Effector memory CD8-positive, alpha-beta T cell (primary cell): ENCODE data around the gene HDDC3.
A peak's percentile ranks its signal among the peaks of the same experiment; 100 is the strongest.

ENCODE experiments used
- ATAC-seq: fragments of 150-1000 bp; cut with Tn5 transposase; replicated peaks from 2 replicates; pipeline ENCODE4 v1.10.0; 2021; ENCODE audit warnings: mild to moderate bottlenecking, moderate library complexity
- DNase-seq, 3 experiments: peaks; one replicate each; pipeline ENCODE4 v3.0.0; 2021
- H3K27ac Mint-ChIP-seq, 2 donors: one replicate each; pipeline ENCODE4 v1.8.0; 2022; ENCODE audit warnings: mild to moderate bottlenecking in 2 of 2, mixed read lengths in 2 of 2, moderate library complexity in 2 of 2
- H3K27me3 Mint-ChIP-seq, 2 donors: one replicate each; pipeline ENCODE4 v1.8.0; 2022; ENCODE audit warnings: mixed read lengths in 2 of 2
- H3K36me3 Mint-ChIP-seq: one replicate; pipeline ENCODE4 v1.8.0; 2022; ENCODE audit warnings: mild to moderate bottlenecking, moderate library complexity, mixed read lengths; ENCODE audit not compliant: insufficient read depth
- H3K4me1 Mint-ChIP-seq, 2 donors: one replicate each; pipeline ENCODE4 v1.8.0; 2022; ENCODE audit warnings: low read depth in 2 of 2, mixed read lengths in 2 of 2
- H3K4me3 Mint-ChIP-seq, 2 donors: one replicate each; pipeline ENCODE4 v1.8.0; 2022; ENCODE audit warnings: mild to moderate bottlenecking in 2 of 2, mixed read lengths in 2 of 2, moderate library complexity in 2 of 2
- H3K9me3 Mint-ChIP-seq, 2 donors: one replicate each; pipeline ENCODE4 v1.8.0; 2022; ENCODE audit warnings: mixed read lengths in 2 of 2

Gene HDDC3

DNA sequence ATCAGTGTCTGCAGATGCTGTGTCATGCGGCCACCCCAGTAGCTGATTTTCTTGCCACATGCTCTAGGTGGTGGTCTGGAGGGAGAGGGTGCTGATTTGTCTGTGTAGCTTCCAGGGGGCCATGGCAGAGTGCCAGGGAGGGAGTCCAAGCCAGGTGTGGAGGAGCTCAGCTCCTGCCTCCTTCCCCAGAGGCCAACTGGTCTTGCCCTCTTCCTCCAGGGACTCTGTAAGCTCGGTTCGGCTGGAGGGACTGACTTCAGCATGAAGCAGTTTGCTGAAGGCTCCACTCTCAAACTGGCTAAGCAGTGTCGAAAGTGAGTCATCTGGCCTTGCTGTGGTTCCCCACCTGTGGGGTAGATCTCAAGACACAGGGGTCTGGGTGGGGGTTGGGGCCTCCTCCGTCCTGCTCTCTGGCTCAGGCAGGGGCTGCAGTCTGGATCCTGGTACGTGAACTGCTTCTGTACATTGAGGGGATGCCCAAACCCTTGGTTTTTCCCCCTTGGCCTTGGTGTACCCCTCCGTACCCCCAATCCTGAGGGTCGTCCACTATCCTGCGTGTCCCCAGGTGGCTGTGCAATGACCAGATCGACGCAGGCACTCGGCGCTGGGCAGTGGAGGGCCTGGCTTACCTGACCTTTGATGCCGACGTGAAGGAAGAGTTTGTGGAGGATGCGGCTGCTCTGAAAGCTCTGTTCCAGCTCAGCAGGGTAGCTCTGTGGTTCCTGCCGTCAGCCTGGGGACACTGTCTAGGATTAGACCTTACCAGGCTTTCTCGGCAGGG lies 15.4 kb upstream of the HDDC3 start:
- Mint-ChIP-seq H3K4me1 (no peaks in the 10 kb centered on the region), H3K36me3 (peaks cover 57% of the 10 kb centered on the region), H3K27ac (peak overlapping the region in 1 of 2 donors; percentile 49), H3K4me3 (no peak overlapping the region), H3K9me3 (no peaks in the 10 kb centered on the region), H3K27me3 (no peaks in the 10 kb centered on the region)
- no peak for ATAC-seq
- no peak for DNase-seq

DNA sequence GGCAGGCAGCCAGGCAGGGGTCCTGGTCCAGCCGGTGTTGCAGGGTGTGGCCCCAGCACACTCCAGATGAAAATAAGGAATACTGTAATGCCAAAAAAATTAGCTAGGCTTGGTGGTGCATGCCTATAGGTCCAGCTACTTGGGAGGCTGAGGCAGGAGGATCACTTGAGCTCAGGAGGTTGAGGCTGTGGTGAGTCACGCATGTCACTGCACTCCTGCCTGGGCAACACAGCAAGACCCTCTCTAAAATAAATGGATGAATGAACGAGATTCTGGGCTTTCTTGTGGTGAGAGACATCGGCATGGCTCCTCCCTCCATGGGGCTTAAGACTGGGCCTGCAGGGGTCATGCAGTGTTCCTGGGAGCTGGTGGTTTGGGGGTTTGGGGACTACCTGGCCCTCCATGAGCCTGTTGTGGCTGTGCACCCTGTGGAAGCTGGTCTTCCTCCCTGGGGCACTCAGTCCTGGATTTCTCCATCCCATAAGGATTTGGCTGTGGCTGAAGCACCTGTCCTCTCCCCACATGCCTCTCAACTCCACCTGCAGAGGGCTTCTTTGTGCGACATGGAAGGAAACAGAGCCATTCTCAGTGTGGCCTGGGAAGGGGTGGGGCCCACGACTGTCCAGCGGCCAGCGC lies 14.7 kb upstream of the HDDC3 start:
- Mint-ChIP-seq H3K27me3 (no peaks in the 10 kb centered on the region), H3K4me3 (no peak overlapping the region)
- ATAC-seq = no peak

DNA sequence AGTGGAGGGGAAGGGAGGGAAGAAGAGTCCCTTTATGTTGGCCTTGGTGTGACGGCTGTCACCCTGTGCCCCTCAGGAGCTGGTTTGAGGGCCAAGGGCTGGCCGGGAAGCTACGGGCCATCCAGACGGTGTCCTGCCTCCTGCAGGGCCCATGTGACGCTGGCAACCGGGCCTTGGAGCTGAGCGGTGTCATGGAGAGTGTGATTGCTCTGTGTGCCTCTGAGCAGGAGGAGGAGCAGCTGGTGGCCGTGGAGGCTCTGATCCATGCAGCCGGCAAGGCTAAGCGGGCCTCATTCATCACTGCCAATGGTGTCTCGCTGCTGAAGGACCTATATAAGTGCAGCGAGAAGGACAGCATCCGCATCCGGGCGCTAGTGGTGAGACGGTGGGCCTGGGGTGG lies 14.2 kb upstream of the HDDC3 start:
- DNase-seq = no peak
- no peaks in the 10 kb centered on the region for H3K27me3 Mint-ChIP-seq
- H3K9me3 Mint-ChIP-seq = no peaks in the 10 kb centered on the region
- no peak for ATAC-seq
- H3K4me1 Mint-ChIP-seq = no peaks in the 10 kb centered on the region
- no peak overlapping the region for H3K4me3 Mint-ChIP-seq
- H3K27ac Mint-ChIP-seq = no peak overlapping the region
- H3K36me3 Mint-ChIP-seq = peaks cover 67% of the 10 kb centered on the region

More for the DNA sequence above, 14.7 kb upstream of the HDDC3 start:
- H3K4me1 Mint-ChIP-seq = no peaks in the 10 kb centered on the region
- H3K36me3 Mint-ChIP-seq = peaks cover 64% of the 10 kb centered on the region
- H3K27ac Mint-ChIP-seq = no peak overlapping the region
- no peak for DNase-seq
- no peaks in the 10 kb centered on the region for H3K9me3 Mint-ChIP-seq

DNA sequence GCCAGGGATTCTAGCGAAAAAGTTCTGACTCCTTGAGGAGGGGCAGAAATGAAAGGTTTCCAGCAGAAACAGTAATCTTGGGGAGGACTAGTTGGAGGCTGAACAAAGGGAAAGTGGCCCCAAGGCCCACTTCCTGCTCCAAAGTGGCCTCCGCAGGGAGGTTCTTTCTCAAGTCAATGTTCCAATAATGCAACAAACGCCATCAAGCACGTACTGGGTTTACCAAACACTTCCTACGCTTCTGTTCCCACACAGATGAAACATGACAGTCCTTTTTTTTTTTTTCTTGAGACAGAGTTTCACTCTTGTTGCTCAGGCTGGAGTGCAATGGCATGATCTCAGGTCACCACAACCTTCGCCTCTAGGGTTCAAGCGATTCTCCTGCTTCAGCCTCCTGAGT lies 12.7 kb upstream of the HDDC3 start:
- DNase-seq (no peak), ATAC-seq (no peak)
- Mint-ChIP-seq H3K4me3 (no peak overlapping the region), H3K4me1 (no peaks in the 10 kb centered on the region), H3K27me3 (no peaks in the 10 kb centered on the region), H3K27ac (no peak overlapping the region), H3K36me3 (peaks cover 81% of the 10 kb centered on the region), H3K9me3 (no peaks in the 10 kb centered on the region)

DNA sequence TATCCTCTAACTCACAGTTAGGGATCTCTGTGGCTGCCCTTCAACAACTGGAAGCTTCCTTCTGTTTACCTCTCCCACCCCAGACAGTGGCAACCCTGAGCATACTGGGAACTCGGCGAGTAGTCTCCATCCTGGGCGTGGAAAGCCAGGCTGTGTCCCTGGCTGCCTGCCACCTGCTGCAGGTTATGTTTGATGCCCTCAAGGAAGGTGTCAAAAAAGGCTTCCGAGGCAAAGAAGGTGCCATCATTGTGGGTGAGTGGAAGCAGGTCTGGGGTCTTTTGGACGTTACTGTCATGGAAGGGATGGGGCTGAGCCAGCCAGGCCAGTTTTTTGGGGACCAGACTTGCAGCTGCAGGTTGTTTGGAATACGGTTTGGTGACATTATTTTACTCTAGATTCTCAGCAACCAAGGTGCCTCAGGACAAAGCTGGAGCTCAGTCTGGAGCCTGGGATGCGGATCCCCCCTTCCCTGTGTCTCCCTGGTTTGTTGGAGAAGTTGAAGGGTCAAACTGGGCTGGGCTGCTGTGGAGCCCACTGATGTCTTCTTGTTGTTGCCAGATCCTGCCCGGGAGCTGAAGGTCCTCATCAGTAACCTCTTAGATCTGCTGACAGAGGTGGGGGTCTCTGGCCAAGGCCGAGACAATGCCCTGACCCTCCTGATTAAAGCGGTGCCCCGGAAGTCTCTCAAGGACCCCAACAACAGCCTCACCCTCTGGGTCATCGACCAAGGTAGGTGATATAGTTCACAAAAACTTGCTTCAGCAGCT lies 10.2 kb upstream of the HDDC3 start:
- no peak for DNase-seq
- H3K27ac Mint-ChIP-seq = no peak overlapping the region
- no peak overlapping the region for H3K4me3 Mint-ChIP-seq
- no peaks in the 10 kb centered on the region for H3K4me1 Mint-ChIP-seq
- ATAC-seq = no peak
- peaks cover 85% of the 10 kb centered on the region for H3K36me3 Mint-ChIP-seq
- no peaks in the 10 kb centered on the region for H3K9me3 Mint-ChIP-seq
- no peaks in the 10 kb centered on the region for H3K27me3 Mint-ChIP-seq

DNA sequence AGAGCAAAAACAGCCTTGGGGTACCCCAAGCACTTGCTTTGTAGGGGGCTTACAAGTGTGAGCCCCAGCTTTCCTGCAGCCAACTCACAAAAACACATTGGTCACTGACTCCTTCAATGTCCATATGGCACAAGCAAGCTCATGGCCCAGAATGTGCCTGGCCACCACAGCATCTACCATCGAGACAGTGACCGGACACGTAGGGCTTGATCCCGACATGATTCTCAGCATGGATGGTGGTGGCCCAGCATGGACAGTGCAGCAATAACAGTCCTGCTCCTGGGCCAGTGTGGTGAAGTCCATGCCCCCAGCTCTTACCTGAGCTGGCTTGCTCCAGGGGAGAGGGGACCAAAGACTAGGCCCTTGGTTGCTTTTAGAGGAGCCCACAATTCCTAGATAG lies 8.7 kb upstream of the HDDC3 start:
- H3K36me3 Mint-ChIP-seq = peaks cover 74% of the 10 kb centered on the region
- H3K4me3 Mint-ChIP-seq = no peak overlapping the region
- H3K9me3 Mint-ChIP-seq = no peaks in the 10 kb centered on the region
- DNase-seq = no peak
- H3K27me3 Mint-ChIP-seq = no peaks in the 10 kb centered on the region
- peaks cover 7 to 10% of the 10 kb centered on the region in 2 donors for H3K4me1 Mint-ChIP-seq
- peak overlapping the region; percentile 26 to 67 for H3K27ac Mint-ChIP-seq
- no peak for ATAC-seq

DNA sequence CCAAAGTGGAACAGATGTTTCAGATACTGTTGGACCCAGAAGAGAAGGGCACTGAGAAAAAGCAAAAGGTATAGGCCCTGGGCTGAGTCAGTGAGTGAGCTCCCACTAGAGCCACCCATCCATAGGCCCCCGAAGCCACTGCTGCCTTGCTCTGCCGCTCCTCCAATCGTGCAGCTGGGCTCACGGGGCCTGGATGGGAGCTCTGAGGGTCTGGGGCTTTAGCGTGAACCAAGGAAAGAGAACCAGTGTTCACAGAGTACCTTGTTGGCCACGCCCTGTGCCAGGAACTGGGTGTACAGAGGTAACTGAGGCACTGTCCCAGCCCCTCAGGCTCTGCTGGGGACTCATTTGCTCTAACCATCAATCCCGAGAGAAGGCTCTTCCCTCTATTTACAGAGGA lies 7.4 kb upstream of the HDDC3 start:
- Mint-ChIP-seq H3K4me3 (no peak overlapping the region), H3K27ac (peak overlapping the region in 1 of 2 donors; percentile 51), H3K27me3 (no peaks in the 10 kb centered on the region), H3K9me3 (no peaks in the 10 kb centered on the region), H3K36me3 (peaks cover 67% of the 10 kb centered on the region), H3K4me1 (peaks cover 12 to 17% of the 10 kb centered on the region in 2 donors)
- ATAC-seq (no peak), DNase-seq (no peak)

DNA sequence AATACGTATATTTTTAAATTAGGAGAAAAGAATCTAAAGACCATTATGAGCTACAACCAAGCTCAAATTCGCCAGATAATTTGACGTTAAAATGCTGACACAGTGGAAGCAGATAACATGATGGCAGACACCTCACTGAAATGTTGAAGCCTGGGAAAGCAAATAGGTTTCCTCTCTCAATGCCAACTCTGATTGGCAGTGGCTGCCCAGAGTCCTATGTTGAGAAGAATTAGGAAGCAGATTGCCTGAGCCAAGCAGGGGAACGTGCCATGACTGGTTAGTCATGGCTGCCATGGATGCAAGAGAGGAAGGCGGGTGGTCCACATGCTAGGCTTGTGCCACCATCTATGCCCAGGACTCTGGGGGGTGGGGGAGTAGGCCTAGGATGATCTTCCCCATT lies 5.9 kb upstream of the HDDC3 start:
- ATAC-seq (no peak), DNase-seq (no peak)
- H3K27me3 Mint-ChIP-seq = no peaks in the 10 kb centered on the region
- no peaks in the 10 kb centered on the region for H3K9me3 Mint-ChIP-seq
- H3K4me3 Mint-ChIP-seq = no peak overlapping the region
- H3K27ac Mint-ChIP-seq = no peak overlapping the region
- H3K36me3 Mint-ChIP-seq = peaks cover 55% of the 10 kb centered on the region
- H3K4me1 Mint-ChIP-seq = peaks cover 18 to 26% of the 10 kb centered on the region in 2 donors

DNA sequence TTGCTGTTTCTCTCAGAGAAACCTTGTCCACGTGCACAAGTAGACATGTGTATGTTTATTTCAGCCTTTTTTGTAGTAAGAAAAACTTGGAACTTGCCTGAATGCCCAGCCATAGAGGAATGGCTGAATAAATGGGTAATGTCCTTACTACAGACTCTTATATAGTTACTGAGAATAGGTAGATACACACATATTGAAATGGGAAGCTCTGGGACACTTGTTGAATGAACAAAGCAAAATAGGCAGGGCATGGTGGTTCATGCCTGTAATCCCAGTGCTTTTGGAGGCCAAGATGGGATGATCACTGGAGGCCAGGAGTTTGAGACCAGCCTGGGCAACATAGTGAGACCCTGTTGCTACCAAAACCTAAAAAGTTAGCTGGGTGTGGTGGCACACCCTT lies 4.5 kb upstream of the HDDC3 start:
- ATAC-seq (no peak), DNase-seq (no peak)
- Mint-ChIP-seq H3K36me3 (peaks cover 44% of the 10 kb centered on the region), H3K27ac (peak overlapping the region in 1 of 2 donors; percentile 84), H3K27me3 (no peaks in the 10 kb centered on the region), H3K9me3 (no peaks in the 10 kb centered on the region), H3K4me1 (peaks cover 23 to 32% of the 10 kb centered on the region in 2 donors), H3K4me3 (peak overlapping the region; percentile 82 to 85)

DNA sequence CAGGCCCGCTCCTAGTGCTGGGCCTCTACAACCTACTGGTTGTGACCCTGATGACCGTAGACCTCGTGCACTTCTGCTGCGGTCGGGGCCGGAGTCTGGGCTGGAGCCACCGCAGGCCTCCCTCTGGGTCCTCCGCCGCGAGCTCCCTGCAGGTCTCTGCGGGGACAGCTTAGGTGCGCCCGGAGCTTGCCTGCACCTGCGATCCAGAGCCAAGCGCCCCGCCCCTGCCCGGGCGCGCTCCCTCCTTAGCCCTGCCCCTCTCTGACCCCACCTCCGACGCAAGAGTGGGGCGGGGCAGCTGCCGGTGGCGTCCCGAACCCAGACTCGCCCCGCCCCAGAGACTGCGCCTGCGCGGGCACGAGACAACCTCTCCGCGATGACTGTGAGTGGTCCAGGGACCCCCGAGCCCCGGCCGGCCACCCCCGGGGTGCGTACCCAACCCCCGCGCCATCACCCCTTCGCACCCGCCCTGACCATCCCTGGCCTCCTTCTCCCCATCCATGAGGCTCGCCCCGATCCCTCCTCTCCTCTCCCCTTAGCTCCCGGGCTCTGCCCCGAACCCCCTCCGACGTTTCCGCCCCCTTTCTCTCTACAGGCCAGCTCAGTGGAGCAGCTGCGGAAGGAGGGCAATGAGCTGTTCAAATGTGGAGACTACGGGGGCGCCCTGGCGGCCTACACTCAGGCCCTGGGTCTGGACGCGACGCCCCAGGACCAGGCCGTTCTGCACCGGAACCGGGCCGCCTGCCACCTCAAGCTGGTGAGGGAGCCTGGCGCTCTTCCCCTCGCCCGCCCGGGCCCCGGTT lies 2.8 kb upstream of the HDDC3 start, which contains the start of gene UNC45A:
TSS of gene UNC45A (plus strand) at position 337 of the 803 bp plus-strand sequence. CDS start at position 377, 40 bp downstream.
- DNase-seq (peak; percentile 93 to 95 (median 94)), ATAC-seq (peak; percentile 72)
- Mint-ChIP-seq H3K27ac (peak within 1 kb of the TSS; percentile 22 to 84), H3K4me1 (peaks cover 35 to 47% of the 10 kb centered on the region in 2 donors), H3K36me3 (peaks cover 37% of the 10 kb centered on the region), H3K9me3 (no peaks in the 10 kb centered on the region), H3K27me3 (no peaks in the 10 kb centered on the region), H3K4me3 (peak within 1 kb of the TSS; percentile 82 to 85)

DNA sequence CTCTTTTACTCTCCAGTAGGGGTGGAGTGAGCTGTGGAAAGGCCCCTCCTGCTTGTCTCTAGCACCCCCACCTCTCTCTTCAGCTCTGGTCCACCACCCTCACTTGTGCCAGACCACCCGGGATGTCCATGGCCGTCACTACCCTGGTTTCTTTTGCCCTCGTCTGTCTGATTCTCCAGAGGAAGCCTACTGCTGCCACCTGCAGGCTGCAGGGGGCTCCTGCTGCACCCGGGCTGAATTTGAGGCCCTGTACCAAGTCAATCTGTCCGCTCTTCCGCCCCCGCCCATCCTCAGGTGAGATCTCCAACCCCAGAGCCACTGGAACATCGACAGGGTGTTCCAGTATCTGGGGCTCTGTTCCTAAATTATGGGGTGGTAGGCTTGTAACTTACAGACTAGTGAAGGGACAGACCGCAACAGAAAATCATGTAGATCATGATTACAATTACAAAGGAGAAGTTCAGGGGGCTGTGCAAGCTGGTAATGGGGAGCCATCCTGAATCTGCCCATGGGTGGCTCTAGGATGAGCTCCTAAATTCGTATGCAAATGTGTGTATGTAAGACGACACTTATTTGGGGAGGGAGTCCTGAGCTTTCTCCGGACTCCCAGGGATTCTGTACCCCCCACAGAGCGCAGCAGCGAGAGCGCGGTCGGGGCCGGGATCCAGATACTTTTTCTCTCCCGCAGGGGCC lies 2.1 kb upstream of the HDDC3 start:
- peaks cover 31% of the 10 kb centered on the region for H3K36me3 Mint-ChIP-seq
- DNase-seq = peak; percentile 79 to 85 (median 81)
- ATAC-seq = peak; percentile 37
- peak overlapping the region; percentile 82 to 85 for H3K4me3 Mint-ChIP-seq
- H3K9me3 Mint-ChIP-seq = no peaks in the 10 kb centered on the region
- peaks cover 40 to 54% of the 10 kb centered on the region in 2 donors for H3K4me1 Mint-ChIP-seq
- H3K27ac Mint-ChIP-seq = peak overlapping the region; percentile 22 to 84
- H3K27me3 Mint-ChIP-seq = no peaks in the 10 kb centered on the region

DNA sequence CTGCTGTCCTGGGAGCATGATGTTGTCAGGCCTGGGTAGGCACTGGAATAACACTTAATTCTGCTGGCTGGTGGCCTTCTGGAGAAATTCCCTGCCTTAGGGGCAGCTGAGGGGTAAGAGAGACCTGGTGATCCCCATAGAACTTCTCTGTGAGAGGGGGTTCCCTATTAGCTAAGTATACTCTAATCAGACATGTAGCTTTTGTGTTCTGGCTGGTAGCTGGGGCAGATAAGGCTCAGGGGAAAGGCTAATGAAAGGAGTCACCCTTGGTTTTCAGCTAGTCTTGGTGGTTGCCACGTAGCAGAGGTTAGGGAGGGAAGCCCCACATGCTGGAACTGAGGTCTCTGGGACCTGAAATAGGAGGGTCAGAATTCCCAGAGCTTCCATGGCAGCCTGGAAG lies 952 bp upstream of the HDDC3 start:
- ATAC-seq (no peak), DNase-seq (no peak)
- Mint-ChIP-seq H3K27me3 (no peaks in the 10 kb centered on the region), H3K36me3 (peaks cover 23% of the 10 kb centered on the region), H3K27ac (no peak overlapping the region), H3K9me3 (no peaks in the 10 kb centered on the region), H3K4me1 (peaks cover 40 to 54% of the 10 kb centered on the region in 2 donors), H3K4me3 (peak overlapping the region in 1 of 2 donors; percentile 85)
